Fibroblast of lung (primary cell): ENCODE data around the gene SNHG17. TPM values are rescaled to one million over a fixed set of nuclear protein-coding genes. Genes with fewer than 3 reads are reported as not detected.

ENCODE experiments used
- DNase-seq, 2 donors: peaks; one replicate each; pipeline versions ENCODE4 v3.0.0 to v3.0.0-alpha.2; 2010; ENCODE audit warnings: low read depth in 2 of 2
- H2AFZ ChIP-seq: 2 replicates; pipeline ENCODE4 v1.5.1; 2012; ENCODE audit warnings: low read length, control low read depth, inconsistent platforms
- H3K27ac ChIP-seq: 2 replicates; pipeline ENCODE4 v1.5.1; 2011; ENCODE audit warnings: low read length, control low read depth; ENCODE audit not compliant: insufficient read depth
- H3K27me3 ChIP-seq: 2 replicates; pipeline ENCODE4 v1.5.1; 2011; ENCODE audit warnings: mild to moderate bottlenecking, low read length; ENCODE audit not compliant: control insufficient read depth, insufficient read depth
- H3K36me3 ChIP-seq: 2 replicates; pipeline ENCODE4 v1.5.1; 2011; ENCODE audit warnings: low read length; ENCODE audit not compliant: control insufficient read depth, insufficient read depth
- H3K4me1 ChIP-seq: 2 replicates; pipeline ENCODE4 v1.5.1; 2011; ENCODE audit warnings: low read length; ENCODE audit not compliant: control insufficient read depth, insufficient read depth; ENCODE audit errors: extremely low read depth
- H3K4me2 ChIP-seq: 2 replicates; pipeline ENCODE4 v1.5.1; 2011; ENCODE audit warnings: low read length, control low read depth; ENCODE audit not compliant: insufficient read depth; ENCODE audit errors: extremely low read depth
- H3K4me3 ChIP-seq, 4 experiments: fragments of 200-600 bp in 1 of 4; sonication (generic) in 1 of 4; replicated peaks in 1 of 4; 2 replicates each; pipeline ENCODE4 v1.5.1; 2011 to 2016; ENCODE audit warnings: low read length in 4 of 4, low read depth in 3 of 4, mild to moderate bottlenecking in 3 of 4, control low read depth in 2 of 4, inconsistent platforms in 1 of 4, mixed read lengths in 1 of 4; ENCODE audit not compliant: insufficient read depth in 1 of 4; ENCODE audit errors: control extremely low read depth in 1 of 4
- H3K79me2 ChIP-seq: 2 replicates; pipeline ENCODE4 v1.5.1; 2012; ENCODE audit warnings: mild to moderate bottlenecking, low read length, inconsistent platforms; ENCODE audit not compliant: control insufficient read depth, insufficient read depth
- H3K9ac ChIP-seq: 2 replicates; pipeline ENCODE4 v1.5.1; 2011; ENCODE audit warnings: mild to moderate bottlenecking, low read length, control low read depth; ENCODE audit not compliant: insufficient read depth
- H3K9me3 ChIP-seq: 2 replicates; pipeline ENCODE4 v1.5.1; 2012; ENCODE audit warnings: low read depth, low read length; ENCODE audit not compliant: control insufficient read depth, insufficient read depth
- H4K20me1 ChIP-seq: 2 replicates; pipeline ENCODE4 v1.5.1; 2011; ENCODE audit warnings: low read length; ENCODE audit not compliant: control insufficient read depth, insufficient read depth; ENCODE audit errors: extremely low read depth
- EZH2 ChIP-seq: IDR thresholded peaks from 2 replicates; pipeline ENCODE4 v1.5.1; 2012; ENCODE audit warnings: low read length, control low read depth, mild to moderate bottlenecking; ENCODE audit errors: missing control alignments
- polyA plus RNA-seq, 2 donors: library from polyadenylated mRNA; depleted of rRNA in 1 of 2; stranded (reverse) in 1 of 2; unstranded in 1 of 2; fragments of >200 nt; gene quantifications; 2 replicates each; pipeline ENCODE4 v1.2.1, GENCODE V29; 2011 to 2012; ENCODE audit warnings: missing spikeins in 1 of 2
- total RNA-seq: library from RNA; depleted of rRNA; stranded (reverse); fragments of >200 nt; gene quantifications from 2 replicates; pipeline ENCODE4 v1.2.1, GENCODE V29; 2014
- TF ChIP-seq, protein P1 (sequence below), 2 donors: IDR thresholded peaks in 1 of 2; conservative IDR thresholded peaks in 1 of 2; 1 replicate in 1 of 2; 2 replicates in 1 of 2; pipeline ENCODE4 v1.5.1; 2011 to 2012; ENCODE audit warnings: low read length in 2 of 2, control low read depth in 1 of 2, inconsistent platforms in 1 of 2, low read depth in 1 of 2, mild to moderate bottlenecking in 1 of 2

The SNHG17 gene
- total and polyA plus RNA-seq, 2 donors (not counting 1 experiment from before 2014, with no cell fraction given): 10.6 to 15.0 TPM

DNA sequence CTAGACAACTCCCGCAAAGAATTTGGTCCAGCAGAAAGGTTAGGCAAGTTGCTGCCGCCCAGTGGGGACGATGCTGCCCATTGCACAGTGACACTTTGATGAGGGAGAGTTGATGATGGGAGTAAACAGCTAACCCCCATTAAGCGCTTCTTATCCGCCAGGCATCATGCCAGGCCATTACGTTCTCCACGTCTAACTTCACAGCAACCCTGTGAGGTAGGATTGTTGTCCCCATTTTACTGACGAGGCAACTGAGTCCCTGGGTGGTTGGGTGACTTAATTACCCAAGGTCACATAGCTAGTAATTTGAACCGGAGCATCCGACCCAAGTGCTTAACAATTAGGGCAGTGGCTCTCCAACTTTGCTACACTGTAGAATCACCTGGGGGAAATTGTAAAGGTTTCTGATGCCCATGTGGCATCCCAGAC, 38.3 kb upstream of the SNHG17 start:
- DNase-seq: peak in 1 of 2 donors; percentile 15
- Histone ChIP-seq H3K9me3 (no peaks in the 10 kb centered on the region), H3K4me3 (peak overlapping the region; percentile 70 to 95 (median 85)), H3K9ac (peak overlapping the region; percentile 91), H3K27me3 (peaks cover 3% of the 10 kb centered on the region), H4K20me1 (peaks cover 3% of the 10 kb centered on the region), H3K4me1 (peaks cover 6% of the 10 kb centered on the region), H2AFZ (no peak overlapping the region), H3K27ac (peak overlapping the region; percentile 66), H3K79me2 (peaks cover 50% of the 10 kb centered on the region), H3K36me3 (no peaks in the 10 kb centered on the region), H3K4me2 (peak overlapping the region; percentile 93)
- TF ChIP-seq, protein P1, sequence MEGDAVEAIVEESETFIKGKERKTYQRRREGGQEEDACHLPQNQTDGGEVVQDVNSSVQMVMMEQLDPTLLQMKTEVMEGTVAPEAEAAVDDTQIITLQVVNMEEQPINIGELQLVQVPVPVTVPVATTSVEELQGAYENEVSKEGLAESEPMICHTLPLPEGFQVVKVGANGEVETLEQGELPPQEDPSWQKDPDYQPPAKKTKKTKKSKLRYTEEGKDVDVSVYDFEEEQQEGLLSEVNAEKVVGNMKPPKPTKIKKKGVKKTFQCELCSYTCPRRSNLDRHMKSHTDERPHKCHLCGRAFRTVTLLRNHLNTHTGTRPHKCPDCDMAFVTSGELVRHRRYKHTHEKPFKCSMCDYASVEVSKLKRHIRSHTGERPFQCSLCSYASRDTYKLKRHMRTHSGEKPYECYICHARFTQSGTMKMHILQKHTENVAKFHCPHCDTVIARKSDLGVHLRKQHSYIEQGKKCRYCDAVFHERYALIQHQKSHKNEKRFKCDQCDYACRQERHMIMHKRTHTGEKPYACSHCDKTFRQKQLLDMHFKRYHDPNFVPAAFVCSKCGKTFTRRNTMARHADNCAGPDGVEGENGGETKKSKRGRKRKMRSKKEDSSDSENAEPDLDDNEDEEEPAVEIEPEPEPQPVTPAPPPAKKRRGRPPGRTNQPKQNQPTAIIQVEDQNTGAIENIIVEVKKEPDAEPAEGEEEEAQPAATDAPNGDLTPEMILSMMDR (conservative IDR thresholded peaks at IDR 0.05 in 1 of 2, IDR thresholded peaks at IDR 0.05 in 1 of 2; ENCODE audit: low read depth in 1 of 2, low read length in 2 of 2): peak in 1 of 2 donors; percentile 11
- TF ChIP-seq EZH2: no peak

- peak within 1 kb of the TSS; percentile 66 for H3K27ac ChIP-seq
- H3K4me2 ChIP-seq: peak within 1 kb of the TSS; percentile 95
- peak within 1 kb of the TSS; percentile 91 for H3K9ac ChIP-seq
- no peak for TF ChIP-seq EZH2
- TF ChIP-seq, protein P1 (conservative IDR thresholded peaks at IDR 0.05 in 1 of 2, IDR thresholded peaks at IDR 0.05 in 1 of 2; ENCODE audit: low read depth in 1 of 2, low read length in 2 of 2): peak; percentile 26 to 49
- peak; percentile 94 to 97 for DNase-seq
- H3K79me2 ChIP-seq: peaks cover 45% of the 10 kb centered on the region
- no peaks in the 10 kb centered on the region for H3K36me3 ChIP-seq
- H4K20me1 ChIP-seq: peaks cover 3% of the 10 kb centered on the region
- peaks cover 3% of the 10 kb centered on the region for H3K27me3 ChIP-seq
- H3K9me3 ChIP-seq: no peaks in the 10 kb centered on the region
- peaks cover 6% of the 10 kb centered on the region for H3K4me1 ChIP-seq
- peak within 1 kb of the TSS; percentile 70 to 95 (median 85) for H3K4me3 ChIP-seq
- peak within 1 kb of the TSS; percentile 99 for H2AFZ ChIP-seq
These were observed 37.6 kb upstream of the SNHG17 start, which contains the start of gene RALGAPB for GRCh38 chr20:38472513-38473366. Gene RALGAPB (plus strand): TSS chr20:38472843. CDS start chr20:38488433, 15,590 bp downstream.

DNA sequence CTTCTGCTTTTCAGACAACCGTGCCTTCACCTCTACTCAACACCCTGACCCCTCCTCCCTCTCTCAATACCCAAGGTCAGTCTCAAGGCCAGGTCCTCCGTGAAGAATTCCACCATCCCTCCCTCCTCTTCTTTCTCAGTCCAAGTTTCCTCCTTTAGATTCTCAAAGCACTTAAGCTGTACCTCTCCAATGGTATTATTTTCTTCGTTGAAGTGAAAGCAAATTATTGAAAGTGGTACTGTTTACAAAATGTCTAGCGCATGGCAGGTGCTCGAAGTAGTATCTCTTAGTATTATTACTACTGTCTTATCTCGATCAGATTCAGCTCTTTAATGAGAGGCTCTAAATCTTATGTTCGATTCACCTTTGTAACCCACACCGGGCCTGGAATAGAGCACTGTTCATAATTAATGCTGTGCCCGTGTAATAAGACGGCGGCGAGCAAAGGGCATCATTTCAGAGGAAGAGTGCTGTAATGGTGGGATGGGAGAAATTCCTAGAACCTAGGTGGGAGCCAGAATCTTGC, 36.9 kb upstream of the SNHG17 start:
- Histone ChIP-seq H3K79me2 (peaks cover 38% of the 10 kb centered on the region), H3K27me3 (peaks cover 3% of the 10 kb centered on the region), H3K9ac (peak overlapping the region; percentile 34), H3K4me1 (peaks cover 6% of the 10 kb centered on the region), H3K36me3 (no peaks in the 10 kb centered on the region), H3K9me3 (no peaks in the 10 kb centered on the region), H4K20me1 (peaks cover 3% of the 10 kb centered on the region), H3K4me2 (peak overlapping the region; percentile 95), H3K27ac (no peak overlapping the region), H3K4me3 (peak overlapping the region; percentile 70 to 95 (median 85)), H2AFZ (peak overlapping the region; percentile 99)
- no peak for DNase-seq
- no peak for TF ChIP-seq EZH2
- TF ChIP-seq, protein P1 (conservative IDR thresholded peaks at IDR 0.05 in 1 of 2, IDR thresholded peaks at IDR 0.05 in 1 of 2; ENCODE audit: low read depth in 1 of 2, low read length in 2 of 2): no peak
